NCI-H510A treated with DMSO at 0.1 percent for 48 hours (cell line): ENCODE results near the gene MTMR3.
"Not testable (repeated sequence)": the region's sequence is repeated elsewhere in the genome, so short reads cannot be mapped to it uniquely, and the experiment has no call there.

Experiments used
- DNase-seq: peaks from one replicate; lab custom pipeline; 2025; lab: John Stamatoyannopoulos, UW

Gene MTMR3

DNA sequence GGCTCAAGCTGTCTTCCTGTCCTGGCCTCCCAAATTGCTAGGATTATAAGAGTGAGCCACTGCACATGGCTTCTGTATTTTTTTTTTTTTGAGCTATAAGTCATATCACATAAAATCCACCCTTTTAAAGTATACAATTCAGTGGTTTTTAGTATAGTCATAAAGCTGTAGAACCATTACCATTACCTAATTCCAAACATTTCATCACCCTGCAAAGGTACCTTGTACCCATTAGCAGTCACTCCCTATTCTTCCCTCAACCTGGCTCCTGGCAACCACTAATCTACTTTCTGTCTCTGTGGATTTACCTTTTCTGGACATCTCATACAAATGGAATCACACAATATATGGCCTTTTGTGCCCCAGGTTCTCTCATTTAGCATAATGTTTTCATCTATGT lies 84.5 kb downstream of the MTMR3 start:
- DNase-seq: no peak

DNA sequence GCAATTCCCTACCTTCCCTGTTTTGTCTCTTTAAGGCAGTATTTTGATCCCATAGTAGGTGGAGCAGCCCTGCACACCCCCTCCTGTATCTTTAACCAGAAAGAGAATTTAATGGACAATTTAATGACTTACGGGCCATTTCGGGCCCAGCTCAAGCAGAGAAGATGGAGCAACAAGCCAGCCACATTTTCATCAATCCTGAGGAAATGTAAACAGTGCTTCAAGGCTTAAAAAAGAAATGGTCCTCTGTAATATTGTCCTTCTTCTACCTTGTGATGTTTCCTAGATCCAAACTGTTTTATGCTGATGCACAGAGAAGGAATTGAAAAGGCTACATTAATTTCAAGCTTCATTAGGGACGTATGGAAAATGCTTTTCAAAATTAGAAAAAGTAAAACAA lies 88.6 kb downstream of the MTMR3 start:
- DNase-seq: no peak

DNA sequence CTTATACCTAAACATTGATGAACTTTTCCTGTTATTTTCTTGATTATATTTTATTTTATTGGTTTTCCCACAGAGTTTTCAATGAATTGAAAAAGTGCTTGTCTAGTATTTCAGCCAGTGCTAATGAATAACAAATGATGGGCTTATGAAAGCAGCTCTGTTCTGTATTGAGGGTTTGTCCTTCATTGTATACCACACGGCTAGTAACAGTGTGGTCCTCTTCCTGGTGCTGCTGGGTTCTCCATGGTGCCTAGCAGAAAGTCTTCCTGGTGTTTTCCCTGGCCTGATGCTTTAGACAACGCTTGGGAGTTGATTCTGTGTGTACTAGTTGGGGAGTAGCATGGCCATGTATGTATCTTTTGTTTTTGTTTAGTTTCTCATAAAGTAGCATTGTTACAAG lies 89.1 kb downstream of the MTMR3 start:
- no peak for DNase-seq

GRCh38 chr22:29973269-29973668 lies 90.3 kb downstream of the MTMR3 start:
- DNase-seq: no peak

- DNase-seq: not testable (repeated sequence)
Measured at GRCh38 chr22:29973680-29974079, 90.7 kb downstream of the MTMR3 start.

- no peak for DNase-seq
Measured at GRCh38 chr22:29975494-29975893, 92.5 kb downstream of the MTMR3 start.

DNA sequence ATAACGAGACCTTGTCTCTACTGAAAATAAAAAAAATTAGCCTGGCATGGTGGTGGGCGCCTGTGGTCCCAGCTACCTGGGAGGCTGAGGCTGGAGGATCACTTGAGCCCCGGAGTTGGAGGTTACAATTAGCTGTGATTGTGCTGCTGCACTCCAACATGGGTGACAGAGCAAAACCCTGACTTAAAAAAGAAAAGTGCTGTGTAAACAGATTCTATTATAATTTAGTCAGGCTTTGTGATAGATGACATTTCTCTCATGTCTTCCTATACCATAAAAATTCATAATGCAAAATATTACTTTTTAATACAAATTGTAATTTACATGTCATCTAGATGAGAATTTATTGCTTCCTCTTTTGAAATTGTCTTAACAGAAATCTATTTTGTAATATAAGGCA lies 94.1 kb downstream of the MTMR3 start:
- no peak for DNase-seq

GRCh38 chr22:29979777-29980321 lies 96.9 kb downstream of the MTMR3 start:
- DNase-seq: peak; percentile 63

DNA sequence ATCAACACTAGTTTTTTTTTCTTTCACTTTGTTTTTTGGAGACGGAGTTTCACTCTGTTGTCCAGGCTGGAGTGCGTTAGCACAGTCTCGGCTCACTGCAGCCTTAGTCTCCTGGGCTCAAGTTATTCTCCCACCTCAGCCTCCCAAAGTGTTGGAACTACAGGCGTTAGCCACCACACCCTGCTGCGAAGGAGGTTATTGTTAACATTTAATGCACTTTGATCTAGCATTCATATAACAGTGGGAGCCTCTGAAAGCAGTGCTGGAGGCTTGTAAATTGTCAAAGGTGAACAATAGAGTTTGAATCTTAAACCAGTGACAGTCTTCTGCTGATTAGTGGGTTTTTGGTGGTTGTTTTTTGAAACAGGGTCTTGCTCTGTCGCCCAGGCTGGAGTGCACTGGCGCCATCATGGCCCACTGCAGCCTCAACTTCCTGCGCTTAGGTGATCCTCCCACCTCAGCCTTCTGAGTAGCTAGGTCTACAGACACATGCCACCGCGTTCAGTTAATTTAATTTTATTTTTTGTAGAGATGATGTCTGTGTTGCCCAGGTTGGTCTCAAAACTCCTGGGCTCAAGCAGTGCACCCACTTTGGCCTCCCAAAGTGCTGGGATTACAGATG lies 100.4 kb downstream of the MTMR3 start:
- no peak for DNase-seq

- DNase-seq: no peak
Measured at GRCh38 chr22:29985912-29986311, 102.9 kb downstream of the MTMR3 start.

- no peak for DNase-seq
Measured at GRCh38 chr22:29987137-29987536, 104.2 kb downstream of the MTMR3 start.

- DNase-seq: no peak
Measured at GRCh38 chr22:29988719-29989118, 105.7 kb downstream of the MTMR3 start.

- DNase-seq: no peak
Measured at GRCh38 chr22:29989446-29989845, 106.5 kb downstream of the MTMR3 start.

DNA sequence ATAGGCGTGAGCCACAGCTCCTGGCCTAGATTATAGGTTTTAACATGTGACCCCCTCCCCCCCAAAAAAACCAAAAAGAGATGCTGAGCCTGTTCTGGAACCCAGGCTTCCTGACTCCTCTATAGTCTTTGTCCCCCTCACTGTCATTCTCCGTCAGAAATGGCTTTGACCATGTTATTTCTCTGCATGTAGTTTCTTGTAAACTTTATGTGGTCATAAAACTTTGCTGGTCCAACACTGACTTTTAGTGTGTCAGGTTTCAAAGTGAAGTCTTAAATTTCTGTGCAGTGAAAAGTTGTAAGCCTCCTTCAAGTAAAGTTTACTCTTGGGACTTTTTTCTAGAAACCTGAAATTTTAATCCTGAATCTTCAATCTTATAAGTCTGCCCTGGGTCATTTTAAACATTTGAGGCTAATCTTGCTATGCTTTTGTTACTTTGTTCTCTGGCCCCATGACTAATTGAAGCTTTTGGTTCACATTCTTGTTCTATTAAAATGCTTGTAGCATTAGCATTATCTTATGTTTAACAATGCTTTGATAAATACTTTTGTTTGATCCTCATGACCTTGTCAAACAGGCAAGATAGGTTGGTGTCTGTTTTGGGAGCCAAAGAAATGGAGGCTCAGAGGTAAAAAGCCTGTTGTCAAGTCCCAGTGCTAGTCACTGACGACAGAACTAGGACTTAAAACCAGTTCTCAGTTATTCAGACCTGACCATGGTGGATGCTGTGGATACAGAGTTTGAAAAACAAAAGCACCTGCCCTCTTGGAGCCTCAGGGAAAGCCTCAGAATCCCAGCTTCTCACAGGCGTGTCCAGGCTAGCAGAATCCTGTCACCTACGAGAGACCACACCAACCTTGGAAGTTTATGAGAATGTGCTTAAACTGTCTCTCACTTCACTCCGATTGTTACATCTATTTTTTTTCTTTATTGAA lies 109.6 kb downstream of the MTMR3 start:
- DNase-seq: peak; percentile 5

DNA sequence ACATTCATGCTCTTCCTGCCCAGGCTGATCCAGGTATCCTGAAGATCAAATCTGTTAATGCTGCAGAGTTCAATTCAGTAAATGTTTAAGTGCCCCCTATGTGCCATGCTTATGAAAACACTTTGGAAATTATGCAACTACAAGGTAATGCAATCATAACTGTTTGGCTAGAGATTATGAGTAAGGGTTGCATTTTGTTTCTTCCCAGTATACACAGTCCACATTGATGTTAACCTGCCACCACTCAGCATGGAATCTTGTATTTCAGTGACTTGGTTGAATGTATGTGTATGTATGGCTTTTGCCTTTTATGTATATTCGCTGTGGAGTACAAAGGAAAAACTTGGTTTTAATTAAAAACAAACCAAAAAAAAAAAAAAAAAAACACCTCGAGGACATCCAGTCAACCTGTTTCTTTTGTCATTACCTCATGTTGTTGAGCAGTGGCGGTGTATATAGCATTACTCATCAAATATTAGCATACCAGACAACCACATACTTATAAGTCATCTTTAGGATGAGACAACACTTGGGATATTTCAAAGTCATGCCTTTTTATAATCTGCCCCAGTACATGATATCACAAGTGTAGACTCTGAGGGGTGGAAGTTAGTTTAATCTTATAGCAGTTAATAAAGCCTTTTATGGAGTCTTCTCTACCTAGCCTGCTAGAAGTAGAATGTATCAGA lies 111.2 kb downstream of the MTMR3 start:
- peak; percentile 12 for DNase-seq

GRCh38 chr22:29994943-29995342 lies 112.0 kb downstream of the MTMR3 start:
- peak; percentile 33 for DNase-seq

GRCh38 chr22:29997107-29997506 lies 114.1 kb downstream of the MTMR3 start:
- no peak for DNase-seq

DNA sequence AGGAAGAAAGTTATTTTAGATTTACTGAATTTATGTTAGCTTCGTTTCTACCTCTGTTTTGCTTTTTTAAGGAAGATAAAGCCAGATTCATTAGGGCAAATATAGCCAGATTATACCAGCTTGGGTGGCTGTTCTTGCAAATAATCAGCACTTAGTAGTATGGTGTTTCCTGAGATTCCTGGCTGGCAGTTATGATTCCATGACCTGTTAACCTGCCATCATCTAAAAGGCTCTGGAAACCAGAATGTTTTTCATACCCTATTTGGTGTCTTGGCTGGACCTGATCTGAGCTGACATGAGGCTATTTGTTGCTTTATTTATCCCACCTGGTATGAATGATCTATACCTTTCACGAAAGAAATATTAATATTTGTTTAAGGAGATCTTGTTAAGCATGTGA lies 114.5 kb downstream of the MTMR3 start:
- DNase-seq: no peak

DNA sequence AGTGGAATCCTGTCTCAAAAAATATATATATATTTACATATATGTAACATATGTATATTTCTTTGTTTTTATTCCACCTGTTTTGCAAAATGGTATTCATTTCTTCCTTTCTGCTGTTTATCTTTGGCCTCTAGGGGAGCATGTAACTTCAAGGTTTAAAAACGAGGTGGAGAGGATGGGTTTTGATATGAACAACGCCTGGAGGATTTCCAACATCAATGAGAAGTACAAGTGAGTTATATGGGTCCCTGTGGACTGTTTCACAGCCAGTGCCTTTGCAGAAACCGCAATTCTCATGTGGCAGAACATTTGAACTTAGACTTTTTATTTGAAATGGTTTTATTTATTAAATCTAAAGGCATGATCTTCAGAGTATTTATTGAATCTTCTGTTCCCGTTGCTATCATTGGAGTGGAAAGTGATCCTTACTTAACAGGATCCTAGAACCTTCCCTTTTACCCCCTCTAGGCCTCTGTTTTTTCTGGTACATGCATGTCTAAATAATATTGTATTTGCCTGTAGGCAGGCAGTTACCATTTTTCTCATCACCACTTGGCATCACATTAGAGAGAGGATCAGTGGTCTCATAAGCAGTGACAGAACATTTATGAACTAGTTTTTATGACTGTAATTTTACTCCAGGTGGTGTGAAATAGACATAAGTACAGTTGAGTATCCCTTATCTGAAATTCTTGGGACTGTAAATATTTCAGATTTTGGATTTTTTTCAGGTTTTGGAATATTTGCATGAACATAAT lies 115.8 kb downstream of the MTMR3 start:
- DNase-seq: no peak

GRCh38 chr22:30000566-30000965 lies 117.6 kb downstream of the MTMR3 start:
- no peak for DNase-seq

GRCh38 chr22:30001459-30001858 lies 118.5 kb downstream of the MTMR3 start:
- DNase-seq: no peak
